ENCODE results near the gene ZMAT5. TPM values are rescaled to one million over a fixed set of nuclear protein-coding genes. Genes with fewer than 3 reads are reported as not detected.

The ZMAT5 gene
- total RNA-seq, 1 experiment from 2014 or later = 24.2 TPM

DNA sequence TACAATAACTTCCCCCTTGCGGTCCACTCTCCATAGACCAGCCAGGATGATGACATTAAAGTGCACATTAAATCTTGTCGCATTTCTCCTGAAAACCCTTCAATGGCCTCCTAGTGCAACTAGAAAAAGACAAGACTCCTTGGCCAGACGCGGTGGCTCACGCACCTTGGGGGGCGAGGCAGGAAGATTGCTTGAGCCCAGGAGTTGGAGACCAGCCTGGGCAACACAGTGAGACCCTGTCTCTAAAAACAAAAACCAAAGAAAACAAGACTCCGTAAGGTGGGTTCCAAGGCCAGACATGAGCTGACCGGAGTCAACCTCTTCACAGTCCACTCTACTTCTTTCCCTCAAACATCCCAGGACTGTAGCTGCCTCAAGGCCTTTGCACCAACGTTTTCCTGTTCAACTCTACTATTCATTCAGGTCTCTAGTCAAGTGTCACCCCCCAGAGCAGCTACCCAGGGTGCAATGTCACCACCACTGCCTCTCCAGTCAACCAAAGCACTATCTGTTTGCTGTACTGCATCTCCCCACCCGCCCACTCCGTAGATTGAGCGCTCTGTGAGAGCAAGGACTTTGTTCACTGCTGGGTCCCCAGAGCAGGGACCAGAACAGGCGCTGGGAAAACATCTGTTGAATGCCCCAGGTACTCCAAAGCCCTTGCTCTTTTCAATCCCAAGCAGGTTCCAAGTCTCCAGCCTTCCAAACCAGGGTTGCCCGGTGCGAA lies 739 bp downstream of the ZMAT5 start:
- TF ChIP-seq, protein P1, sequence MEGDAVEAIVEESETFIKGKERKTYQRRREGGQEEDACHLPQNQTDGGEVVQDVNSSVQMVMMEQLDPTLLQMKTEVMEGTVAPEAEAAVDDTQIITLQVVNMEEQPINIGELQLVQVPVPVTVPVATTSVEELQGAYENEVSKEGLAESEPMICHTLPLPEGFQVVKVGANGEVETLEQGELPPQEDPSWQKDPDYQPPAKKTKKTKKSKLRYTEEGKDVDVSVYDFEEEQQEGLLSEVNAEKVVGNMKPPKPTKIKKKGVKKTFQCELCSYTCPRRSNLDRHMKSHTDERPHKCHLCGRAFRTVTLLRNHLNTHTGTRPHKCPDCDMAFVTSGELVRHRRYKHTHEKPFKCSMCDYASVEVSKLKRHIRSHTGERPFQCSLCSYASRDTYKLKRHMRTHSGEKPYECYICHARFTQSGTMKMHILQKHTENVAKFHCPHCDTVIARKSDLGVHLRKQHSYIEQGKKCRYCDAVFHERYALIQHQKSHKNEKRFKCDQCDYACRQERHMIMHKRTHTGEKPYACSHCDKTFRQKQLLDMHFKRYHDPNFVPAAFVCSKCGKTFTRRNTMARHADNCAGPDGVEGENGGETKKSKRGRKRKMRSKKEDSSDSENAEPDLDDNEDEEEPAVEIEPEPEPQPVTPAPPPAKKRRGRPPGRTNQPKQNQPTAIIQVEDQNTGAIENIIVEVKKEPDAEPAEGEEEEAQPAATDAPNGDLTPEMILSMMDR (conservative IDR thresholded peaks at IDR 0.05; ENCODE audit: low read depth, low read length) = no peak
- TF ChIP-seq EZH2phosphoT487 (IDR thresholded peaks at IDR 0.05; ENCODE audit: borderline replicate concordance, low read length) (no peak), EZH2 (IDR thresholded peaks at IDR 0.05; ENCODE audit: low read length, unreplicated experiment) (no peak)
- peak overlapping the region; percentile 91 for H3K4me2 ChIP-seq (ENCODE audit: low read length)
- POLR2A ChIA-PET (ENCODE audit: unreplicated experiment) = interaction anchor here (0.6 to 0.7 kb wide), 2 partner anchors 34 to 54 kb away, joined by 3 to 5 read pairs; no protein-coding TSS in a partner anchor
- ATAC-seq (no peak; the same call in 1 of the 2 replicates), DNase-seq (no peak)
- intact Hi-C loops (cut with micrococcal nuclease) = loop anchor here (2.0 to 10.0 kb wide), 2 partner anchors 65 to 139 kb away; no protein-coding TSS in a partner anchor
- peaks cover 9% of the 10 kb centered on the region; the same call in 1 of the 2 replicates for H3K4me1 ChIP-seq (ENCODE audit: insufficient read depth, low read length)
- H3K79me2 ChIP-seq (ENCODE audit: low read length) = peaks cover 41% of the 10 kb centered on the region
- no peaks in the 10 kb centered on the region for H3K9me3 ChIP-seq (ENCODE audit: low read length)
- peak overlapping the region; percentile 100 for H3K4me3 ChIP-seq (ENCODE audit: low read length)
- BruUV-seq (replicated peaks) = no TSS peak
- CTCF ChIA-PET = interaction anchor here (0.7 kb wide), 1 partner anchor 311 kb away, joined by 3 read pairs; no protein-coding TSS in a partner anchor
- peak overlapping the region; percentile 59 for H3K27ac ChIP-seq (ENCODE audit: low read length)
- H2AFZ ChIP-seq (ENCODE audit: low read length) = peak overlapping the region; percentile 98
- H3K36me3 ChIP-seq (ENCODE audit: low read depth, low read length) = peaks cover 5% of the 10 kb centered on the region
- H3K9me2 ChIP-seq (replicated peaks; ENCODE audit: low read length) = no peaks in the 10 kb centered on the region
- no peaks in the 10 kb centered on the region for H4K20me1 ChIP-seq (ENCODE audit: low read length)
- H3K9ac ChIP-seq (ENCODE audit: low read length) = peak overlapping the region; percentile 99
- peaks cover 4% of the 10 kb centered on the region for H3F3A ChIP-seq (ENCODE audit: low read length, unreplicated experiment)
- no peaks in the 10 kb centered on the region for H3K27me3 ChIP-seq (ENCODE audit: low read length)

DNA sequence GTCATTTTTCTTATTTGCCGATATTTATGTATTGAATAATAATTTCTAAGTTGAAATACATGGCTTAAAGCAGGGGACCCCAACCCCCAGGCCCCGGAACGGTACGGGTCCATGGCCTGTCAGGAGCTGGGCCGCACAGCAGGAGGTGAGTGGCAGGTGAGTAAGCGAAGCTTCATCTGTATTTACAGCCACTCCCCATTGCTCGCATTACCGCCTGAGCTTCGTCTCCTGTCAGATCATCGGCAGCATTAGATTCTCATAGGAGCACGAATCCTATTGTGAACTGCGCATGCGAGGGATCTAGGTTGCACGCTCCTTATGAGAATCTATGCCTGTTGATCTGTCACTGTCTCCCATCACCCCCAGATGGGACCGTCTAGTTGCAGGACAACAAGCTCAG lies 4.5 kb downstream of the ZMAT5 start:
- no peaks in the 10 kb centered on the region for H3K9me3 ChIP-seq (ENCODE audit: low read length)
- H3K27ac ChIP-seq (ENCODE audit: low read length) = 0 out of 2 replicates have a peak overlapping the region, but pooled peaks have one; percentile 7
- peaks cover 4% of the 10 kb centered on the region for H3F3A ChIP-seq (ENCODE audit: low read length, unreplicated experiment)
- no peak overlapping the region for H3K4me3 ChIP-seq (ENCODE audit: low read length)
- intact Hi-C loops (cut with micrococcal nuclease) = loop anchor here (10.0 kb wide), 1 partner anchor 143 kb away; no protein-coding TSS in a partner anchor
- no peaks in the 10 kb centered on the region for H3K9me2 ChIP-seq (replicated peaks; ENCODE audit: low read length)
- peaks cover 9% of the 10 kb centered on the region; the same call in 1 of the 2 replicates for H3K4me1 ChIP-seq (ENCODE audit: insufficient read depth, low read length)
- POLR2A ChIA-PET (ENCODE audit: unreplicated experiment) = interaction anchor here (0.6 kb wide), 2 partner anchors 11 to 166 kb away, joined by 6 to 10 read pairs; no protein-coding TSS in a partner anchor
- CTCF ChIA-PET = interaction anchor here (0.7 kb wide), 1 partner anchor 243 kb away, joined by 4 read pairs; no protein-coding TSS in a partner anchor
- DNase-seq = peak; percentile 90
- H4K20me1 ChIP-seq (ENCODE audit: low read length) = no peaks in the 10 kb centered on the region
- no TSS peak for BruUV-seq (replicated peaks)
- H3K79me2 ChIP-seq (ENCODE audit: low read length) = peaks cover 17% of the 10 kb centered on the region
- no peak overlapping the region for H3K9ac ChIP-seq (ENCODE audit: low read length)
- peak overlapping the region; percentile 61 for H3K4me2 ChIP-seq (ENCODE audit: low read length)
- TF ChIP-seq, protein P1 (conservative IDR thresholded peaks at IDR 0.05; ENCODE audit: low read depth, low read length) = no peak
- TF ChIP-seq EZH2phosphoT487 (IDR thresholded peaks at IDR 0.05; ENCODE audit: borderline replicate concordance, low read length) (no peak), EZH2 (IDR thresholded peaks at IDR 0.05; ENCODE audit: low read length, unreplicated experiment) (no peak)
- no peaks in the 10 kb centered on the region for H3K27me3 ChIP-seq (ENCODE audit: low read length)
- H3K36me3 ChIP-seq (ENCODE audit: low read depth, low read length) = no peaks in the 10 kb centered on the region
- no peak overlapping the region for H2AFZ ChIP-seq (ENCODE audit: low read length)
- peak; percentile 59 for ATAC-seq

DNA sequence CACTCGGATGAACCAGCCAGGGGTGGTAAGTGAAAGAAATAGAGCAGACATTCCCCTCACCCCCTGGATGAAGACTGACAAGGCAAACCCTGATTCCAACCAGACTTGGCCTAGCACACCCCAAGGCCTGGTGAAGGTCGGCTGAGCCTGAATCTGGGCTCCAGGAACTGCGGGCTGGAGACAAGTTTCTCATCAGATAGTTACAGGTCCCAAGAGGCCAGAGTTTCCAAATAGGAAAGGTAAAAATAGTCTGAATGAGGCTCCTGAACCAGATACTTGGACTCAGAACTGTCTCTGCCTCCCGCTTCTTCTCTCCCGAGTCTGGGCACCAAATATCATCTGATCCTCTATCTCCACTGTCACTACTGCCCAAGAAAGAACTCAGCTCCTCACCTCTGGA lies 7.8 kb downstream of the ZMAT5 start:
- no peak overlapping the region for H3K4me2 ChIP-seq (ENCODE audit: low read length)
- H3K9me3 ChIP-seq (ENCODE audit: low read length) = no peaks in the 10 kb centered on the region
- H3K27me3 ChIP-seq (ENCODE audit: low read length) = no peaks in the 10 kb centered on the region
- H3K4me3 ChIP-seq (ENCODE audit: low read length) = no peak overlapping the region
- H3K9ac ChIP-seq (ENCODE audit: low read length) = no peak overlapping the region
- no peaks in the 10 kb centered on the region for H3K9me2 ChIP-seq (replicated peaks; ENCODE audit: low read length)
- no TSS peak for BruUV-seq (replicated peaks)
- no peak overlapping the region for H2AFZ ChIP-seq (ENCODE audit: low read length)
- H3K36me3 ChIP-seq (ENCODE audit: low read depth, low read length) = no peaks in the 10 kb centered on the region
- intact Hi-C loops (cut with micrococcal nuclease) = no loop called here
- no peaks in the 10 kb centered on the region for H4K20me1 ChIP-seq (ENCODE audit: low read length)
- ChIA-PET CTCF (no interaction called here), POLR2A (ENCODE audit: unreplicated experiment) (no interaction called here)
- peaks cover 4% of the 10 kb centered on the region for H3F3A ChIP-seq (ENCODE audit: low read length, unreplicated experiment)
- ATAC-seq = no peak
- DNase-seq = no peak
- no peak overlapping the region for H3K27ac ChIP-seq (ENCODE audit: low read length)
- no peaks in the 10 kb centered on the region for H3K79me2 ChIP-seq (ENCODE audit: low read length)
- no peaks in the 10 kb centered on the region for H3K4me1 ChIP-seq (ENCODE audit: insufficient read depth, low read length)
- no peak for TF ChIP-seq EZH2phosphoT487 (IDR thresholded peaks at IDR 0.05; ENCODE audit: borderline replicate concordance, low read length)
- no peak for TF ChIP-seq EZH2 (IDR thresholded peaks at IDR 0.05; ENCODE audit: low read length, unreplicated experiment)
- TF ChIP-seq, protein P1 (conservative IDR thresholded peaks at IDR 0.05; ENCODE audit: low read depth, low read length) = no peak

Measured in PC-3 (cell line).